Measurements from ENCODE around the gene EIF2B4. TPM values are rescaled to one million over a fixed set of nuclear protein-coding genes. Genes with fewer than 3 reads are reported as not detected.

The EIF2B4 gene
- total and polyA plus RNA-seq, 9 of the 15 experiments (the other 6 are each of a cell fraction or from before 2014, with no cell fraction given), result 29.7 to 80.3 (median 58.9) TPM

- peak; percentile 56 for TF ChIP-seq MGA (IDR thresholded peaks at IDR 0.05)
- no peak for TF ChIP-seq CBX1 (IDR thresholded peaks at IDR 0.05; ENCODE audit: low read depth)
- TF ChIP-seq ZNF217 (CRISPR knock-in tag; IDR thresholded peaks at IDR 0.05), result no peak
- TF ChIP-seq HDAC2 (IDR thresholded peaks at IDR 0.05), result peak; percentile 66; the same call in 1 of the 2 replicates
- TF ChIP-seq, protein P1, sequence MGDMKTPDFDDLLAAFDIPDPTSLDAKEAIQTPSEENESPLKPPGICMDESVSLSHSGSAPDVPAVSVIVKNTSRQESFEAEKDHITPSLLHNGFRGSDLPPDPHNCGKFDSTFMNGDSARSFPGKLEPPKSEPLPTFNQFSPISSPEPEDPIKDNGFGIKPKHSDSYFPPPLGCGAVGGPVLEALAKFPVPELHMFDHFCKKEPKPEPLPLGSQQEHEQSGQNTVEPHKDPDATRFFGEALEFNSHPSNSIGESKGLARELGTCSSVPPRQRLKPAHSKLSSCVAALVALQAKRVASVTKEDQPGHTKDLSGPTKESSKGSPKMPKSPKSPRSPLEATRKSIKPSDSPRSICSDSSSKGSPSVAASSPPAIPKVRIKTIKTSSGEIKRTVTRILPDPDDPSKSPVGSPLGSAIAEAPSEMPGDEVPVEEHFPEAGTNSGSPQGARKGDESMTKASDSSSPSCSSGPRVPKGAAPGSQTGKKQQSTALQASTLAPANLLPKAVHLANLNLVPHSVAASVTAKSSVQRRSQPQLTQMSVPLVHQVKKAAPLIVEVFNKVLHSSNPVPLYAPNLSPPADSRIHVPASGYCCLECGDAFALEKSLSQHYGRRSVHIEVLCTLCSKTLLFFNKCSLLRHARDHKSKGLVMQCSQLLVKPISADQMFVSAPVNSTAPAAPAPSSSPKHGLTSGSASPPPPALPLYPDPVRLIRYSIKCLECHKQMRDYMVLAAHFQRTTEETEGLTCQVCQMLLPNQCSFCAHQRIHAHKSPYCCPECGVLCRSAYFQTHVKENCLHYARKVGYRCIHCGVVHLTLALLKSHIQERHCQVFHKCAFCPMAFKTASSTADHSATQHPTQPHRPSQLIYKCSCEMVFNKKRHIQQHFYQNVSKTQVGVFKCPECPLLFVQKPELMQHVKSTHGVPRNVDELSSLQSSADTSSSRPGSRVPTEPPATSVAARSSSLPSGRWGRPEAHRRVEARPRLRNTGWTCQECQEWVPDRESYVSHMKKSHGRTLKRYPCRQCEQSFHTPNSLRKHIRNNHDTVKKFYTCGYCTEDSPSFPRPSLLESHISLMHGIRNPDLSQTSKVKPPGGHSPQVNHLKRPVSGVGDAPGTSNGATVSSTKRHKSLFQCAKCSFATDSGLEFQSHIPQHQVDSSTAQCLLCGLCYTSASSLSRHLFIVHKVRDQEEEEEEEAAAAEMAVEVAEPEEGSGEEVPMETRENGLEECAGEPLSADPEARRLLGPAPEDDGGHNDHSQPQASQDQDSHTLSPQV (IDR thresholded peaks at IDR 0.05), result peak; percentile 72; the same call in 1 of the 2 replicates
- TF ChIP-seq TCF7L2 (IDR thresholded peaks at IDR 0.05; ENCODE audit: low read depth, low read length), result no peak
- TF ChIP-seq NR2C2 (CRISPR knock-in tag; IDR thresholded peaks at IDR 0.05), result no peak
- peak; percentile 77; the same call in 1 of the 2 replicates for TF ChIP-seq NR2C2 (tag; IDR thresholded peaks at IDR 0.05)
- TF ChIP-seq POLR2A (conservative IDR thresholded peaks at IDR 0.05), result peak; percentile 37
- TF ChIP-seq L3MBTL2 (IDR thresholded peaks at IDR 0.05), result peak; percentile 78
- peak; percentile 16; the same call in 1 of the 2 replicates for TF ChIP-seq GABPA (tag; conservative IDR thresholded peaks at IDR 0.05; ENCODE audit: low read depth)
These were observed 16.2 kb downstream of the EIF2B4 start (continued) for GRCh38 chr2:27353762-27354596.

Data from K562 (cell line).